DND-41 (cell line): Measurements from ENCODE around the gene CTIF.

Experiments
- CTCF ChIP-seq: IDR thresholded peaks from 2 replicates; pipeline ENCODE4 v1.5.1; 2012; ENCODE audit warnings: borderline replicate concordance, low read length, moderate library complexity, mild to moderate bottlenecking; ENCODE audit not compliant: poor library complexity, severe bottlenecking; ENCODE audit errors: extremely low read depth
- EZH2 ChIP-seq: IDR thresholded peaks from 3 replicates; pipeline ENCODE4 v1.6.1; 2012; ENCODE audit warnings: borderline replicate concordance, low read depth, mild to moderate bottlenecking, moderate library complexity, low read length, inconsistent platforms; ENCODE audit not compliant: severe bottlenecking

GRCh38 chr18:48743886-48744285 lies 205.1 kb downstream of the CTIF start:
- TF ChIP-seq CTCF (no peak), EZH2 (no peak)
